Prostate gland (tissue), 2 donors: ENCODE results near the gene DOCK6.
A peak's percentile ranks its signal among the peaks of the same experiment; 100 is the strongest.

Experiments used
- CTCF ChIP-seq, 4 experiments: fragments of 200-600 bp in 2 of 4; fragments of 450-650 bp in 2 of 4; sonication (generic) in 2 of 4; IDR thresholded peaks; 1 replicate in 3 of 4; 2 replicates in 1 of 4; pipeline ENCODE4 v1.5.1; 2016 to 2019; ENCODE audit warnings: antibody characterized with exemption in 4 of 4, mild to moderate bottlenecking in 2 of 4, moderate library complexity in 2 of 4
- POLR2A ChIP-seq: fragments of 450-650 bp; IDR thresholded peaks from one replicate; pipeline ENCODE4 v1.6.1; 2016; ENCODE audit warnings: antibody characterized with exemption, mild to moderate bottlenecking
- POLR2AphosphoS5 ChIP-seq: sonication (generic); formaldehyde crosslinking; IDR thresholded peaks from one replicate; pipeline ENCODE4 v1.6.1; 2017; ENCODE audit warnings: antibody characterized with exemption

GRCh38 chr19:11265785-11266236 is 3.5 kb upstream of the DOCK6 start:
- TF ChIP-seq POLR2AphosphoS5 (peak; percentile 43), CTCF (IDR thresholded peaks at IDR 0.05) (no peak), POLR2A (peak; percentile 43)
